T-helper 2 cell (primary cell): ENCODE results near the gene FXYD6.
"Not testable (repeated sequence)": the region's sequence is repeated elsewhere in the genome, so short reads cannot be mapped to it uniquely, and the experiment has no call there.

ENCODE experiments used
- DNase-seq, 5 experiments: peaks; one replicate each; pipeline versions ENCODE4 v3.0.0 to v3.0.0-alpha.2; 2012 to 2022

Gene FXYD6

DNA sequence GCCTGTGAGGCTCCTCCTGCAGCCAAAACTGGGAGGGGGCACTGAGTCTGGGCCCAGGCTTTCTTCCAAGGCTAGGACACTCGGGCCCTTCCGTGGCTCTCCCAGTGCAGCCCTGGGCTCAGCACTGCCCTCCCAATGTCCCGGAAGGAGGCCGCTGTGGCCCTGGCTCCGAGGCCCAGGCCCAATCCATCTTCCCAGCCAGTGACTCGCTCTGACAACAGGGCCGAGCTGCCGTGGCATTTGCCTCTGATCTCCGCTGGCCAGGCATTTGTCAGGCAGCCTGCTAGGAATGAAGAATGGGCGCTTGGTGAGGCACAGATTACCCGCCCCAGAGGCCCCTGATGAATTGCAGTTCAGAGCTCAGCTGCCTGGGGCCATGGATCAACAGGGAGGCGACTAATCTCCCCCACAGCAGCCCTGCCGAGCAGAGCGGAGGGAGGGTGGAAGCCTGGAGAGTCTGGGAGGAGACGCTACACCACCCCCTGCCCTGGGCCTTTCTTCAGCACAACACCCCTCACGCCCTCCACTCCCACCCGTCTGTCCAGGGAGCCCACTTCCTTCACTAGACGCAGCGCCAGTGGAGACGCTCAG, 60.2 kb downstream of the FXYD6 start:
- no peak for DNase-seq

DNA sequence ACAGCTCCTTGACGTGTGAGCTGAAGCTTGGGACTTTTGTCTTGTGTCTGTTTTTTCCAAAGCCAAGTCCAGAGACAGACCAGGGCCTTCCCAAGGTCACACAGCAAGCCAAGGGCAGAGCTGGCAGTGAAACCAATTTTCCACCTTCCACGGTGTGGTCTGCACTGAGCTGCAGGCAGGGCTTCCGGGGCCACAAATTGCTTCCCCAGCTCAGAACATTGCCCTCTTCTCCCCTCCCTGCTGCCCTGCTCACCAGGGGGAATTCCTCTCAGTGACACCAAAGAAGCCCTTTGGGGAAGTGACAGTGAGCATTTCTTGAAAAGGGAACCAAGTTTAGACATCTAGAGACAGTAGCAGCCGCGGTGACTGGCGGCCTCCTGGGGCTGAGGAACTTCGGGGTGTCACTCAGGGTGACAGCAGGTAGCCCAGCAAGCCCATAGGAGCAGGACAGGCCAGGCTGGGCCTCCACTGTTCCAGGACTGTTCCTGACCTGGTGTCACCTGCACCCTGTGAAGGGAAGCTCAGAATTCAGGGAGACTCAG, 61.1 kb downstream of the FXYD6 start:
- peak in 4 of 5 experiments; percentile 33 to 84 (median 64) for DNase-seq

DNA sequence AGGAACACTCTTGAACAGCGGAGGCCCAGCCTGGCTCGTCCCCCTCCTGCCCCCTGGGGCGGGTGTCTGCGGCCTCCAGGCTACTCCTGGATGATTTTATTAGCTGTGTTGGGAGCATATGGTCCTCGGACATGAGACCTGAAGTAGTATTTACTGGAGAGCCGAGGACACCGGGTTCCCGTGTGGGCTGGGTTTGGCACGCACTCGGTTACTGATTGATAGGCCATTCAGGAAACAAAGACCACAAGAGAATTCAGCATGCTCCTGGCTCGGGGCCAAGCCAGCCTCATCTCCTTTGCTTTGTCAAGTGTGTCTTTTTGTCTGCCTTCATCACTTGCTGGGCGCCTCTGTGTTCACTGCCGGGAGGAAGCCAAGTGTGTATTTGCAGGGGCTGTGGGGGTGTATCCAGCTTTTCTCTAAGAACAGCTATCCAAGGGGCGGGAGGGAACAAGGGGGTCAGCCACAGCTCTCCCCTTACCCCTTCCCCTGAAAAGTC, 61.6 kb downstream of the FXYD6 start:
- peak; percentile 41 to 94 (median 73) for DNase-seq

- no peak for DNase-seq
These were observed 62.2 kb downstream of the FXYD6 start for GRCh38 chr11:117814204-117814765.

- DNase-seq, result not testable (repeated sequence)
These were observed 66.4 kb downstream of the FXYD6 start for GRCh38 chr11:117810056-117810451.

DNA sequence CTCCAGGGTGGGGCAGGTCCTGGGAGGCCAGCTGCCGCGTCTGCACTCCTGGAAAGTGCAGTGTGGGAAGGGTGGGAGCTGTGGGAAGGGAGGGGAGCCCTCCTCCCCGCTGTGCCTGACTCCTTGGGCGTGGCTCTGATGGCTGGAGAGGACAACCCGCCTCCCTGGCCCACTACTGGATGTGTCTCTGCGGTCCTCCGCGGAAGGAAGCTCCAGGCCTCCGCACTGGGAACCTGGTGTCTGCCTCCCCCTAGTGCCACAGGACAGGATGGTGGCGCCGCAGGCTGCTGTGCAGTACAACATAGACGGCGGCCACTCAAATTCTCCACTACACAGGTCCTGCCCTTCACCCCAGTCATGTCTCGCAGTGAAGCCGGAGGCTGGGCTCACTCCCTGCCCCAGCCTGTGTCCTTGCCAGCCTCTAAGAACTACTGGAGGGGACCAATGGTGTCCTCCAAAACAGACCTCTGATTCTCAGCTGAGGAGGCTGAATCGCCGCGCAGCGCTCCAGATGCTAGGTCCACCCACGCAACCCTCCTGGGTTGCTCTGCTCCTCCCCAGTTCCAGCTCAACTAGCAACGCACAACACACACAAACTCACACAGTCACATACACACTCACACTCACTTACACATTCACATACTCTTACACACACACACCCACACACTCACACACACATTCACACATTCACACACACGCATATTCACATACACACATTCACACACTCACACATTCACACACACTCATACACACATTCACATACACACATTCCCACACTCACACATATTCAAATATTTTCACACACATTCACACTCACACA, 67.0 kb downstream of the FXYD6 start:
- DNase-seq, result peak in 2 of 5 experiments; percentile 26 to 64

DNA sequence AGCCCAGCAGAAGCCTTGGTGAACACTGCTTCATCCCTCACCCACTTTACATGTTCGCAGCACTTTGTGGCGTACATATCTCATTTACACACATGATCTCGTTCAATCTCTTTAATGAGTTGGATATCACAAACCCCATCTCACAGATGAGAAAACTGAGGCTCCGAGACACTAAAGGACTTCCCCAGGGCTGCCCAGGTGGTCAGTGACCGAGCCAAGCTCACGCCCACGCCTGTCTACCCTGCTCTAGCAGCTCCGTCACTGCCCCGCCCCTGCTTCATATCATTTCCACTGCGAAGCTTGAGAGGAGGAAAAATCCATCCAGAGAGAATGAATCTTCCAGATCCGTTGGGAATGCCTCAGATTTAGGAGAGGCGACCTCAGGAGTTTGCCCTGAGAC, 67.7 kb downstream of the FXYD6 start:
- no peak for DNase-seq

DNA sequence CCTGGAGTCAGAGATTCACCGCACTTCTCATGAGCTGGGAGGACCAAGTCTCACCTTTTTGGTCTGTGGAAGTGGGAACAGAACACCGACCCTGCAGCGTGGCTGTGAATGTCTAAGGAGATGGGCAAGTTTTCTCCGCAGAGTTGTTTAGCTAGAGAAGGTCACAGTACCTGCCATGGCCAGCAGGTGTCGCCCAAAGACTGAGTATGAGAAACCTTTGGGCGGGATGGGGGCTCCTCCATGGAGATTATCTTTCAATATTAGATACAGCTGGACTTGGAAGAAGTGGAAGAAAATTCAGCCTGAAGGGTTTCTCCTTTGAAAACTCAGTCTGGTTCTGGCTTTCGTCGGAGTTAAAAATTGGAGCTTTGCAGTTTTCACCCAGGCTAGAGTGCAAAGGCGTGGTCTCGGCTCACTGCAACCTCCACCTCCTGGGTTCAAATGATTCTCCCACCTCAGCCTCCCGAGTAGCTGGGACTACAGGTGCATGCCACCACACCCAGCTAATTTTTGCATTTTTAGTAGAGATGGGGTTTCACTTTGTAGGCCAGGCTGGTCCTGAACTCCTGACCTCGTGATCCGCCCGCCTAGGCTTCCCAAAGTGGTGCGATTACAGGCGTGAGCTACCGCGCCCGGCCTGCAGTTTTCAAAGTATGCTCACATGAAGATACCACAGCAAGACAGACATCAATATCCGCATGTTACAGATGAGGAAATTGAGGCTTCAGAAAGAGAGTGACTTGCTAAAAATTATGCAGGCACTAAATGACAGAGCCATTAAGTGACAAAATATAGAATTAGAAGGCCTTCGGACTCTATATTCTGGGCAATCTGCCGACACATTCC, 68.8 kb downstream of the FXYD6 start:
- DNase-seq, result peak; percentile 44 to 70 (median 60)

DNA sequence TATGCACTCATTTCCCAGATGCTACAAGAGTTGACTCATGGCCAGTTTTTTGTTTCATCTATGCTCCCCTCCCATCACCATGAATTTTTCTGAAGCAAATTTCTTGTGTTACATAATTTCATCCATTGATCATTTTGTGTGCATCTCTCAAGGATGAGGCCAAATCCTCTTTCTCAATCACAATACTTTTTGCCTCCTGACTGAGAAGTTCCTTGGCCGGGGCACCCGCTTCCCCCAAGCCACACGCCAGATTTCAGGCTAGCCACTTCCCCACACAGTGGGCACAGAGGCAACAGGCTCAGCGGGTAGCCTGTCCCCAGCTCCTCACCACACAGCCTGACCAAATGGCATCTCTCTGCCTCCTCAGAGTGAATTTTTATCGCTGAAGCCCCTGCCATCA, 69.6 kb downstream of the FXYD6 start:
- no peak for DNase-seq

GRCh38 chr11:117805045-117805444, 71.4 kb downstream of the FXYD6 start:
- no peak for DNase-seq

GRCh38 chr11:117803896-117804295, 72.6 kb downstream of the FXYD6 start:
- DNase-seq, result no peak

GRCh38 chr11:117799634-117800033, 76.8 kb downstream of the FXYD6 start:
- no peak for DNase-seq

- peak in 2 of 5 experiments; percentile 27 to 30 for DNase-seq
These were observed 79.5 kb downstream of the FXYD6 start, which contains the start of gene DSCAML1 for GRCh38 chr11:117796872-117797529. Gene DSCAML1 (minus strand): TSS chr11:117797216. CDS start chr11:117797079, 137 bp downstream.

DNA sequence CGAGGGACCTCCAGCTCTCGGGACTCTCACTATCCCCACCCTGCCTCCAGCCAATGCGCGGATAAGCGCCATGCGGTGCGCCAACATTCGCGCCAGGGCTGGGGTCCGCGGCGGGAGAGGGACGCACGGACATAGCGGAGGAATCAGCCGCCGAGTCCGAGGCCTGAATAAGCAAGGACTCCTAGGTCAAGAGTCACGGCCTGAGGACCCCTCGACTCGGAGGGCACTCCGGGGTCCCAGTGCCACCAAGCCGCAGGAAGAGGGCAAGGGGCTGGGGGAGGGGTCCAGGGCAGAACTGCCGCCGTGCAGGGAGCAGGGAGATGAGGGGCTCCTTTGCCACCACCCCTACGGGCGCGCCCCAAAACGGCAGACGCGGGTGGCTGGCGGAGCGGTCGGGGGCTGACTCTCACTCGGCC, 80.0 kb downstream of the FXYD6 start:
- DNase-seq, result no peak

GRCh38 chr11:117795638-117796455, 80.6 kb downstream of the FXYD6 start:
- DNase-seq, result no peak

DNA sequence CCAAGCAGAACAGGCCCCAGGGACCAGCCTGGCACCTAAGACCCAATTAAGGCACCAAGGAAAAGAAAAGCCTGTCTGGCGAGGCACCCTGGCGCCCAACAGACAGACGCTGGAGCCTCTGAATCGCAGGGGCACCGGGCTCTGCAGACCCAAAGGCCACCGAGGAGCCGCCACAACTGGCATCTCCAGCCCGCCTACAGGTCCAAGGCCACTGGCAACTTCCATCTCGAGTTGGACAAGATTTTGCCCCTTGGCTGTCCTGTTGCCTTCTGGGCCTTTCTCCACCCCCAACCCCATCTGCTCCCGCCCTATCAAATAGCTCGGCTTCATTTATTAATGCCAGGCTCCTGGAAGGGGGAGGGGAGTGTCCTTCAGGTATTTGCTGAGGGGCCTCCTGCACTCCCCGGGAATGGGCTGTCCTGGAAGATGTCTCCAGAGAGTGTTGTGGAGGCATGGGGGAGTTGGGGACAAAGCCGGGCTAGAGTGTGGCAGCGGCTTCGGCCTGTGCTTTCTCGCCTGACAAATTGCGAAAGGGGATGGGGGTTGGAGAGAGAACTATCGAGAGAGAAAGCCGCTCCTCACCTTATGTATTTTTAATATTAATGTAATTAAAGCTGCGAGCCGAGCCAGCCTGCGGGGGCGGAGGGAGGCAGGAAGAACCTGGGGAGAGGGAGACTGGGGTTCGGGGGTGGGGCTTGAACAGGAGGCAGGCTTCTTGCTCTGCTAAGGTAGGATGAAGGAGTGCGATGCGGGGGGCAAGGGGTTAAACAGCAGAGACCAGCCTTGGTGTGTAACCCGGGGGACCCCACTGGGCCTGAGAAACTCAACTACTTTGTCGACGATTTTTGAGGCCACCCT, 81.5 kb downstream of the FXYD6 start:
- DNase-seq, result no peak

DNA sequence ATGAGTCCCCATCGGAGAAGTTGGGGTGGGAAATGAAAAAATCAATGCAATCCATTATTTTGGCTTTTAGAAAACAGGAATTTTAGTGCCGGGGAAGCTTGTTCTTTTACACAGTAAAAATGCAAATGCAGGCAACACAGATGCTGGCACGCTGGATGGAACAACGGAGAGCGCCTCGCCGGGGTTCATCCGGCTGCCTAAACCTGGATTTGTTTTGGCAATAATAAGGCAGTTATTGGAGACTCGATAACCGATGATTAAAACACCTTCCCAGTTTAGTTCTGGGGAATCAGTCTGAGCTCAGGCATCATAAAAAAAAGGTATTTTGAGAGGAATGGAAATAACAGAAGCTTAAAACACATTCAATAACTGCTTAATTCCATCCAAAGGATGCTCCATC, 82.3 kb downstream of the FXYD6 start:
- DNase-seq, result no peak

DNA sequence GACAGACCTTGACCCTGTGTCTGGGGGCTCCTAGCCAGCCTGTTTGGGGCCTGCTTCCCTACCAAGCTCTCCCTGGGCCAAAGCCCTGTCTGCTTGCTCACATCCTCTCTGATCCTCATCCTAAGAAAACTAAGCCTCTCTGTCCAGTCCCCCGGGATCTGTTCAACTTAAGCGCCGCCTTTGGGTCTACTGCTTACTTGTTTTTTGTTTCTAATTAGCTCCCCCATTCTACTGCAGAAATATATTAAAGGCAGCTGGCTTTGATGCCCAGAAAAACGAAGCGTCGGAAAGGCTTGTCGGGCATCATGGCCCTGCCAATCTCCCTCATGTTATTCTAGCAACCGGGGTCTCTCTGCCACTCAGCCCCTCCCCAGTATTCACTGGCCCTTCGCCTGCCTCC, 82.9 kb downstream of the FXYD6 start:
- DNase-seq, result no peak

- no peak for DNase-seq
These were observed 83.5 kb downstream of the FXYD6 start for GRCh38 chr11:117792992-117793391.

- no peak for DNase-seq
These were observed 84.2 kb downstream of the FXYD6 start for GRCh38 chr11:117792241-117792640.
